Prostate gland (tissue), 2 donors: ENCODE measurements around the gene ATF5.

ENCODE experiments used
- POLR2A ChIP-seq: fragments of 450-650 bp; IDR thresholded peaks from one replicate; pipeline ENCODE4 v1.6.1; 2016; ENCODE audit warnings: antibody characterized with exemption, mild to moderate bottlenecking
- POLR2AphosphoS5 ChIP-seq: sonication (generic); formaldehyde crosslinking; IDR thresholded peaks from one replicate; pipeline ENCODE4 v1.6.1; 2017; ENCODE audit warnings: antibody characterized with exemption
- TF ChIP-seq, protein P1 (sequence below), 4 experiments: fragments of 200-600 bp in 2 of 4; fragments of 450-650 bp in 2 of 4; sonication (generic) in 2 of 4; IDR thresholded peaks; 1 replicate in 3 of 4; 2 replicates in 1 of 4; pipeline ENCODE4 v1.5.1; 2016 to 2019; ENCODE audit warnings: antibody characterized with exemption in 4 of 4, mild to moderate bottlenecking in 2 of 4, moderate library complexity in 2 of 4

DNA sequence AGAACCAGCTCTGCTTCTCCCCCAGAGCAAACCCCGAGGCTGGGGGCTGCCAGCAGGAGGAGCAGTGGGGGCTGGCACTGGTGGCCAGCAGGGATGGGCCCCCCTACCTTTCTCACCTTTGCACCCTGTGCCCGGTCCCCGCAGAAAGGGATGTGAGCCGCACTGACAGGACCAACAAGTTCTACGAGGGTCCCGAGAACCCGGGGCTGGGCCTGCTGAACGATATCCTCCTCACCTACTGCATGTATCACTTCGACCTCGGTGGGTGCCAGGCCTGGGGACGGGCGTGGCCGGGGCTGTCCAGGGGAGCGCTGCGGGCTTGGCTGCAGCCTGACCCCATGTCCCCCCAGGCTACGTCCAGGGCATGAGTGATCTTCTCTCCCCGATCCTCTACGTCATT lies 44.9 kb upstream of the ATF5 start:
- TF ChIP-seq, protein P1, sequence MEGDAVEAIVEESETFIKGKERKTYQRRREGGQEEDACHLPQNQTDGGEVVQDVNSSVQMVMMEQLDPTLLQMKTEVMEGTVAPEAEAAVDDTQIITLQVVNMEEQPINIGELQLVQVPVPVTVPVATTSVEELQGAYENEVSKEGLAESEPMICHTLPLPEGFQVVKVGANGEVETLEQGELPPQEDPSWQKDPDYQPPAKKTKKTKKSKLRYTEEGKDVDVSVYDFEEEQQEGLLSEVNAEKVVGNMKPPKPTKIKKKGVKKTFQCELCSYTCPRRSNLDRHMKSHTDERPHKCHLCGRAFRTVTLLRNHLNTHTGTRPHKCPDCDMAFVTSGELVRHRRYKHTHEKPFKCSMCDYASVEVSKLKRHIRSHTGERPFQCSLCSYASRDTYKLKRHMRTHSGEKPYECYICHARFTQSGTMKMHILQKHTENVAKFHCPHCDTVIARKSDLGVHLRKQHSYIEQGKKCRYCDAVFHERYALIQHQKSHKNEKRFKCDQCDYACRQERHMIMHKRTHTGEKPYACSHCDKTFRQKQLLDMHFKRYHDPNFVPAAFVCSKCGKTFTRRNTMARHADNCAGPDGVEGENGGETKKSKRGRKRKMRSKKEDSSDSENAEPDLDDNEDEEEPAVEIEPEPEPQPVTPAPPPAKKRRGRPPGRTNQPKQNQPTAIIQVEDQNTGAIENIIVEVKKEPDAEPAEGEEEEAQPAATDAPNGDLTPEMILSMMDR (IDR thresholded peaks at IDR 0.05) = no peak
- no peak for TF ChIP-seq POLR2AphosphoS5
- no peak for TF ChIP-seq POLR2A
